GM23248 (cell line): ENCODE measurements around the gene SLC8A1. TPM values are rescaled to one million over a fixed set of nuclear protein-coding genes. Genes with fewer than 3 reads are reported as not detected.

Source experiments
- DNase-seq: peaks from one replicate; pipeline ENCODE4 v3.0.0-alpha.2; 2015
- H2AFZ ChIP-seq: fragments of 200-600 bp; sonication (generic); 2 replicates; pipeline ENCODE4 v1.6.1; 2016; ENCODE audit warnings: antibody characterized with exemption
- H3F3A ChIP-seq: fragments of 200-600 bp; sonication (generic); 2 replicates; pipeline ENCODE4 v1.6.1; 2016; ENCODE audit warnings: mild to moderate bottlenecking, antibody characterized with exemption, mixed run types; ENCODE audit not compliant: insufficient read depth
- H3K27ac ChIP-seq: fragments of 200-600 bp; sonication (generic); 2 replicates; pipeline ENCODE4 v1.5.1; 2016; ENCODE audit warnings: mild to moderate bottlenecking
- H3K27me3 ChIP-seq: fragments of 200-600 bp; sonication (generic); replicated peaks from 2 replicates; pipeline ENCODE4 v1.6.1; 2016; ENCODE audit warnings: mild to moderate bottlenecking; ENCODE audit not compliant: insufficient read depth
- H3K36me3 ChIP-seq: fragments of 200-600 bp; sonication (generic); 2 replicates; pipeline ENCODE4 v1.6.1; 2016; ENCODE audit warnings: low read depth, mild to moderate bottlenecking
- H3K4me1 ChIP-seq: fragments of 200-600 bp; sonication (generic); 2 replicates; pipeline ENCODE4 v1.6.1; 2016; ENCODE audit warnings: mild to moderate bottlenecking; ENCODE audit not compliant: insufficient read depth
- H3K4me2 ChIP-seq: fragments of 200-600 bp; sonication (generic); one replicate; pipeline ENCODE4 v1.6.1; 2016; ENCODE audit warnings: mild to moderate bottlenecking; ENCODE audit not compliant: unreplicated experiment
- H3K4me3 ChIP-seq: fragments of 200-600 bp; sonication (generic); 2 replicates; pipeline ENCODE4 v1.5.1; 2016; ENCODE audit warnings: mild to moderate bottlenecking
- H3K79me2 ChIP-seq: fragments of 200-600 bp; sonication (generic); 2 replicates; pipeline ENCODE4 v1.6.1; 2016; ENCODE audit warnings: mild to moderate bottlenecking; ENCODE audit not compliant: insufficient read depth
- H3K9ac ChIP-seq: fragments of 200-600 bp; sonication (generic); 2 replicates; pipeline ENCODE4 v1.6.1; 2016; ENCODE audit warnings: mild to moderate bottlenecking
- H3K9me2 ChIP-seq: fragments of 200-600 bp; sonication (generic); 2 replicates; pipeline ENCODE4 v1.6.1; 2016; ENCODE audit warnings: mixed run types, mild to moderate bottlenecking, moderate library complexity; ENCODE audit not compliant: insufficient read depth
- H3K9me3 ChIP-seq: fragments of 200-600 bp; sonication (generic); one replicate; pipeline ENCODE4 v1.6.1; 2017; ENCODE audit warnings: low read depth
- H4K20me1 ChIP-seq: fragments of 200-600 bp; sonication (generic); 2 replicates; pipeline ENCODE4 v1.6.0; 2016; ENCODE audit not compliant: insufficient read depth
- EZH2 ChIP-seq: fragments of 200-600 bp; sonication (generic); IDR thresholded peaks from 2 replicates; pipeline ENCODE4 v1.6.1; 2018; ENCODE audit warnings: antibody characterized with exemption, mild to moderate bottlenecking; ENCODE audit not compliant: insufficient read depth, poor library complexity, severe bottlenecking
- EZH2phosphoT487 ChIP-seq: fragments of 200-600 bp; sonication (generic); IDR thresholded peaks from 2 replicates; pipeline ENCODE4 v1.6.1; 2018; ENCODE audit warnings: antibody characterized with exemption, moderate library complexity, mild to moderate bottlenecking, low read depth; ENCODE audit not compliant: insufficient read depth
- WGBS, 2 experiments: methylation state at CpG; one replicate each; pipeline ENCODE4 v1.1.6; 2015 to 2017; ENCODE audit warnings: low lambda C conversion rate in 2 of 2, low coverage in 1 of 2; ENCODE audit errors: missing lambda C conversion rate in 2 of 2; 5-methylcytosine and 5-hydroxymethylcytosine counted together
- in situ Hi-C: fragments of 300-500 bp; cut with MboI; formaldehyde crosslinking; loops from 2 replicates; pipeline ENCODE4 v1.15.0; 2020
- polyA plus RNA-seq: library from polyadenylated mRNA; unstranded; fragments of >200 nt; fragmentation: Nextera tagmentation; extraction: Ambion mirVana; gene quantifications from 2 replicates; pipeline ENCODE4 v1.2.1, GENCODE V29; 2016
- total RNA-seq: library from RNA; depleted of rRNA; stranded (reverse); fragments of >200 nt; shearing (Covaris generic); gene quantifications from 2 replicates; pipeline ENCODE4 v1.2.3, GENCODE V29; 2014

Gene SLC8A1
- total and polyA plus RNA-seq, 2 experiments from 2014 or later = 13.8 to 83.4 TPM

DNA sequence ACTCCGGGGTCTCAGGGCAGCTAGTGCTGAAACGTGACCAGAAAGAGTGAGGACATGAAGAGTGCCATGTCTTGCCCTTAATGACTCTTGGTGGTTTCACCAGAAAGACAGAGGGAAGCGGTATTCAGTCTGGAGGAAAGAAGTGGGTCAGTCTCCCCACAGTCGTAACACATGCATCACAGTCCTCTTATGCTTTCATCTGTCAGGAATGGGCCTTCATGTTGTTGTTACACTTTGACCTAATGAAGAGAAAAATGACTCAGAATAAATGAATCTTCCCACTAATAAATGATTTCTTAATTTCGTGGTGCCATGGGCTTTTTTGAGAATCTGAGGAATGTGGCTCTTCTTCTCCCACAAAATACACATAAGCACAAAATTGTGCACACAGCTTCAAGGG, 103.2 kb downstream of the SLC8A1 start:
- peak overlapping the region; percentile 36 for H3K9ac ChIP-seq
- WGBS, 2 experiments = 12 to 14% methylated on average over 5 of the region's 5 CpGs

DNA sequence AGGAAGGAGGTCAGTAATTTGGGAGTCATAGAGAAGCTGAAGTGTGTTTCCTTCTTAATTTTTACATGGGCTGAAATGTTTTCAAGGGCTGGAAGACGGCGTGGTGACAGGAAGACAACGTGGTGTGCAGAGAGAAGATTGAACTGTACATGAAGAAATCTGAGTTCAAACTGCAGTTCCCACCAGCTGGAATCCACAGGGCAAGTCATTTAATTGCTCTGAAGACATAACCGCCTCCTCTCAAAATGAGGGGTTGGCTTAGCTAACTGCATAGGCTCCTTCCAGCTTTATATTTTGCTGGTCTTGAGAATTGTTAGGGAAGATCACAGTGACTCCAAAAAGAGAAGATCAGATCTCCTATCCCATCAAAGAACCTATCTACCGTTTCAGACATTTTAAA, 103.9 kb downstream of the SLC8A1 start:
- Histone ChIP-seq H3K9me2 (no peaks in the 10 kb centered on the region), H3K27me3 (no peaks in the 10 kb centered on the region), H3F3A (peaks cover 79% of the 10 kb centered on the region), H2AFZ (no peak overlapping the region), H3K79me2 (peaks cover 26% of the 10 kb centered on the region), H3K4me2 (peak overlapping the region; percentile 58), H3K9me3 (no peaks in the 10 kb centered on the region), H3K9ac (peak overlapping the region; percentile 36; the same call in 1 of the 2 replicates), H3K36me3 (no peaks in the 10 kb centered on the region), H3K4me1 (peaks cover 82% of the 10 kb centered on the region), H4K20me1 (no peaks in the 10 kb centered on the region), H3K27ac (peak overlapping the region; percentile 85), H3K4me3 (no peak overlapping the region)
- DNase-seq = no peak
- 90 to 92% methylated on average over 5 of the region's 5 CpGs for WGBS, 2 experiments
- TF ChIP-seq EZH2 = no peak
- no peak for TF ChIP-seq EZH2phosphoT487
- in situ Hi-C loops = no loop called here

More for the DNA sequence above, 103.2 kb downstream of the SLC8A1 start:
- Histone ChIP-seq H3K4me1 (peaks cover 82% of the 10 kb centered on the region), H3K79me2 (peaks cover 28% of the 10 kb centered on the region), H4K20me1 (no peaks in the 10 kb centered on the region), H3K4me2 (peak overlapping the region; percentile 58), H3F3A (peaks cover 80% of the 10 kb centered on the region), H3K4me3 (no peak overlapping the region), H3K9me3 (no peaks in the 10 kb centered on the region), H2AFZ (0 out of 2 replicates have a peak overlapping the region, but pooled peaks have one; percentile 2), H3K36me3 (no peaks in the 10 kb centered on the region), H3K27me3 (no peaks in the 10 kb centered on the region), H3K9me2 (no peaks in the 10 kb centered on the region), H3K27ac (peak overlapping the region; percentile 85)
- DNase-seq = peak; percentile 90
- in situ Hi-C loops = no loop called here
- TF ChIP-seq EZH2phosphoT487 (no peak), EZH2 (no peak)

DNA sequence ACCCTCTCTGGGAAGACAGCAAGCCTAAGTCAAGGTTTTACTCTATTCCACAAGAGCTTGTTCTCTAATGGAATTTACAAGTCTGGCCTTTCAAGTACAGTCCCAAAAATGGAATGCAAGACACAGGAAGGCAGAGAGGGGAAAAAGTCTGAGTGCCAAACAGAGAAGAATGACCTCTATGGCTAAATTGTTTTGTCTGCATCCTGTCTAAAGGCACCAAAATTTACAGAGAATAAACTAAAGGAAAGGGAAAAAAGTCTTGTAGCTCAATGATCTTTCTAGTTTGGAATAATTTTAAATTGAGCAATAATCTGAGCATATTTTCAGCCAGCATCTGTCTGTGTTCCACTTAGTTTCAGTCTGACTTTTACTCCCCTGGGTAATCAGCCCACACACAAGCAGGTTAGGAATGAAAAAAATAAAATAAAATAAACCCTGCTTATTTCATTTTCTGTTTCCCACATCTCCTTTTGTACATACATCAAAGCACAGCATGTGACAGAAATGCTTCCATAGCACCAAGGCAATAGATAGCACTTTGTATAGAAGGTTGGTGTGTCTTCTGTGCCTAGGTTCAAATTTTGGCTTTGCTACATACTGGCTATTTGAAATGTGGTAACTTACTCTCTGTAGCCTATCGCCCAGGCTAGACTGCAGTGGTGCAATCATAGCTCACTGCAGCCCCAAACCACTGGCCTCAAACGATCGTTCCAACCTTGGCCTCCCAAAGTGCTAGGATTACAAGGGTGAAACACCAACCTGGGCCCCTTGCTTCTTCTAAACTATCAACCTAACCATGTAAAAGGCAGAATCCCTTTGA, 105.1 kb downstream of the SLC8A1 start:
- Histone ChIP-seq H3K27ac (peak overlapping the region; percentile 85), H3K9me2 (no peaks in the 10 kb centered on the region), H4K20me1 (no peaks in the 10 kb centered on the region), H3K27me3 (no peaks in the 10 kb centered on the region), H3K36me3 (no peaks in the 10 kb centered on the region), H3K4me2 (peak overlapping the region; percentile 32), H3K79me2 (peaks cover 32% of the 10 kb centered on the region), H3K9me3 (no peaks in the 10 kb centered on the region), H3K4me1 (peaks cover 72% of the 10 kb centered on the region), H3F3A (peaks cover 66% of the 10 kb centered on the region), H3K4me3 (no peak overlapping the region), H2AFZ (no peak overlapping the region), H3K9ac (peak overlapping the region; percentile 24)
- peak; percentile 66 for DNase-seq
- in situ Hi-C loops = no loop called here
- no peak for TF ChIP-seq EZH2
- no peak for TF ChIP-seq EZH2phosphoT487
- 88 to 96% methylated on average over 3 of the region's 3 CpGs for WGBS, 2 experiments

GRCh38 chr2:40344364-40344763, 107.5 kb downstream of the SLC8A1 start:
- H3K9me2 ChIP-seq = no peaks in the 10 kb centered on the region
- H2AFZ ChIP-seq = no peak overlapping the region
- H3K27me3 ChIP-seq = no peaks in the 10 kb centered on the region
- peaks cover 61% of the 10 kb centered on the region for H3F3A ChIP-seq
- H4K20me1 ChIP-seq = no peaks in the 10 kb centered on the region
- no peaks in the 10 kb centered on the region for H3K9me3 ChIP-seq
- no peak for DNase-seq
- H3K27ac ChIP-seq = peak overlapping the region; percentile 68
- H3K4me2 ChIP-seq = peak overlapping the region; percentile 59
- peaks cover 73% of the 10 kb centered on the region for H3K4me1 ChIP-seq
- H3K4me3 ChIP-seq = no peak overlapping the region
- H3K36me3 ChIP-seq = no peaks in the 10 kb centered on the region
- peaks cover 18% of the 10 kb centered on the region for H3K79me2 ChIP-seq
- 85 to 96% methylated on average over 1 of the region's 1 CpG for WGBS, 2 experiments
- in situ Hi-C loops = no loop called here
- peak overlapping the region; percentile 37; the same call in 1 of the 2 replicates for H3K9ac ChIP-seq
- no peak for TF ChIP-seq EZH2
- TF ChIP-seq EZH2phosphoT487 = no peak
